Measurements from ENCODE around the gene PDX1. TPM values are rescaled to one million over a fixed set of nuclear protein-coding genes. Genes with fewer than 3 reads are reported as not detected.

PDX1 gene
- total RNA-seq, 1 experiment from 2014 or later, result not detected

DNA sequence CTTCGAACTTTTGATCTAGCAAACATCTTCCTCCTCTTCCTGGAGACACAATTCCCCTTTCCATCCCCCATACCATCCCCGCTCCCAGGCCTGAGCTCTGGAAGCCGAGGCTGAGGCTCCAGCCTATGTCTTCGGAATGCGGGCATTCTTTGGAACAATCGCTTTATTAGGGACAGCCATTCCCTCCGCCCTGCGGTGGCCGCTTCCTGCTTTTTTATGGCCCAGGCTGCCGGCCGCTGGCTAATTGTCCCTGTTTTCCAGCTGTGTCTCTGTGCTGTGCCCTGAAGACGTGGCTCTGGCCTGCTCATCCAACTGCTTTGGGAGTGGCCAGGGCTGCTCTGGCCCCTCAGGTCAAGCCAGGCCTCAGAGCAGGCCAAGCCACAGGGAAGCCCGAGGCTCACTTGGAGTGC lies 51.4 kb downstream of the PDX1 start:
- H3K4me3 Mint-ChIP-seq, result peak overlapping the region; percentile 47
- ChIA-PET POLR2A (no interaction called here), CTCF (interaction anchor here (0.6 to 3.4 kb wide), 10 partner anchors 10 to 609 kb away, joined by 3 to 25 read pairs (median 4); no protein-coding TSS in a partner anchor)
- H3K27me3 Mint-ChIP-seq (ENCODE audit: low read depth), result peaks cover 100% of the 10 kb centered on the region
- peaks cover 2% of the 10 kb centered on the region; the same call in 1 of the 2 replicates for H3K36me3 Mint-ChIP-seq
- H3K9me3 Mint-ChIP-seq, result no peaks in the 10 kb centered on the region
- H3K27ac Mint-ChIP-seq, result no peak overlapping the region
- DNase-seq (ENCODE audit: low spot score), result peak; percentile 77
- H3K4me1 Mint-ChIP-seq, result peaks cover 60% of the 10 kb centered on the region
- peak; percentile 54 for ATAC-seq
- no peak for TF ChIP-seq FOXP1 (CRISPR knock-in tag; IDR thresholded peaks at IDR 0.05; ENCODE audit: borderline replicate concordance)
- no peak for TF ChIP-seq MYBL2 (CRISPR knock-in tag; IDR thresholded peaks at IDR 0.05)
- no peak for TF ChIP-seq ETV6 (CRISPR knock-in tag; IDR thresholded peaks at IDR 0.05)
- no peak for TF ChIP-seq FOXK1 (CRISPR knock-in tag; IDR thresholded peaks at IDR 0.05)
- peak; percentile 60; the same call in 1 of the 2 replicates for TF ChIP-seq TEAD4 (CRISPR knock-in tag; IDR thresholded peaks at IDR 0.05)
- no peak for TF ChIP-seq NFATC4 (CRISPR knock-in tag; IDR thresholded peaks at IDR 0.05)
- peak; percentile 84 for TF ChIP-seq ZNF121 (CRISPR knock-in tag; IDR thresholded peaks at IDR 0.05)
- TF ChIP-seq, protein P1, sequence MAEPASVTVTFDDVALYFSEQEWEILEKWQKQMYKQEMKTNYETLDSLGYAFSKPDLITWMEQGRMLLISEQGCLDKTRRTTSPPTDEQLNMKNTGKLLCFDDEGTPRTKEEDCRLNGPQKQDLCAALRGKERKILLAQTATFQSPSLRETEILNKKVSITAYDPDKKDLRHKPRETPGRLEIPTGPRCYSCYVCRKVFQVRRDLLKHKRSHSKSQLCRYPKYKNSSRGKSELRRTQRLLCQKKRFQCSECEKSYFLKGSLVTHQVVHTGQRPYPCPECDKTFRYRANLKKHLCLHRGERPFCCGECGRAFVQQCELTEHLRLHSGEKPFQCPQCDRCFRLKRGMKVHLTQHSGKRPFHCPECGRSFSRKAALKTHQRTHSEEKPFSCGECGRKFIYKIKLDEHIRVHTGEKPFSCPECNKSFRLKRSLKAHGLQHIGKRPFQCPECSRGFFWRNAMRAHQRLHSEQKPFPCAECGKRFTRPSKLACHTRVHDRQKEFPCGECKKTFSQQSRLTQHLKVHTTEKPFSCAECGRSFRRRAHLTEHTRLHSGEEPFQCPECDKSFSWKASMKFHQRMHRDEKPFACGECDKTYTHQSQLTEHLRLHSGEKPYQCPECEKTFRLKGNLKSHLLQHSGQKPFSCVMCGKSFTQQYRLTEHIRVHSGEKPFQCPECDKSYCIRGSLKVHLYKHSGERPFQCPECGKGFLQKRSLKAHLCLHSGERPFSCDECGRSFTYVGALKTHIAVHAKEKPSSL (CRISPR knock-in tag; conservative IDR thresholded peaks at IDR 0.05), result no peak
- TF ChIP-seq, protein P2, sequence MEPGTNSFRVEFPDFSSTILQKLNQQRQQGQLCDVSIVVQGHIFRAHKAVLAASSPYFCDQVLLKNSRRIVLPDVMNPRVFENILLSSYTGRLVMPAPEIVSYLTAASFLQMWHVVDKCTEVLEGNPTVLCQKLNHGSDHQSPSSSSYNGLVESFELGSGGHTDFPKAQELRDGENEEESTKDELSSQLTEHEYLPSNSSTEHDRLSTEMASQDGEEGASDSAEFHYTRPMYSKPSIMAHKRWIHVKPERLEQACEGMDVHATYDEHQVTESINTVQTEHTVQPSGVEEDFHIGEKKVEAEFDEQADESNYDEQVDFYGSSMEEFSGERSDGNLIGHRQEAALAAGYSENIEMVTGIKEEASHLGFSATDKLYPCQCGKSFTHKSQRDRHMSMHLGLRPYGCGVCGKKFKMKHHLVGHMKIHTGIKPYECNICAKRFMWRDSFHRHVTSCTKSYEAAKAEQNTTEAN (CRISPR knock-in tag; IDR thresholded peaks at IDR 0.05), result no peak
- TF ChIP-seq, protein P3, sequence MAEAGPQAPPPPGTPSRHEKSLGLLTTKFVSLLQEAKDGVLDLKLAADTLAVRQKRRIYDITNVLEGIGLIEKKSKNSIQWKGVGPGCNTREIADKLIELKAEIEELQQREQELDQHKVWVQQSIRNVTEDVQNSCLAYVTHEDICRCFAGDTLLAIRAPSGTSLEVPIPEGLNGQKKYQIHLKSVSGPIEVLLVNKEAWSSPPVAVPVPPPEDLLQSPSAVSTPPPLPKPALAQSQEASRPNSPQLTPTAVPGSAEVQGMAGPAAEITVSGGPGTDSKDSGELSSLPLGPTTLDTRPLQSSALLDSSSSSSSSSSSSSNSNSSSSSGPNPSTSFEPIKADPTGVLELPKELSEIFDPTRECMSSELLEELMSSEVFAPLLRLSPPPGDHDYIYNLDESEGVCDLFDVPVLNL (CRISPR knock-in tag; IDR thresholded peaks at IDR 0.05; ENCODE audit: borderline replicate concordance, low read depth), result no peak
- TF ChIP-seq CREB1 (CRISPR knock-in tag; IDR thresholded peaks at IDR 0.05), result no peak
- no peak for TF ChIP-seq HMGA2 (CRISPR knock-in tag; IDR thresholded peaks at IDR 0.05)
- TF ChIP-seq, protein P4, sequence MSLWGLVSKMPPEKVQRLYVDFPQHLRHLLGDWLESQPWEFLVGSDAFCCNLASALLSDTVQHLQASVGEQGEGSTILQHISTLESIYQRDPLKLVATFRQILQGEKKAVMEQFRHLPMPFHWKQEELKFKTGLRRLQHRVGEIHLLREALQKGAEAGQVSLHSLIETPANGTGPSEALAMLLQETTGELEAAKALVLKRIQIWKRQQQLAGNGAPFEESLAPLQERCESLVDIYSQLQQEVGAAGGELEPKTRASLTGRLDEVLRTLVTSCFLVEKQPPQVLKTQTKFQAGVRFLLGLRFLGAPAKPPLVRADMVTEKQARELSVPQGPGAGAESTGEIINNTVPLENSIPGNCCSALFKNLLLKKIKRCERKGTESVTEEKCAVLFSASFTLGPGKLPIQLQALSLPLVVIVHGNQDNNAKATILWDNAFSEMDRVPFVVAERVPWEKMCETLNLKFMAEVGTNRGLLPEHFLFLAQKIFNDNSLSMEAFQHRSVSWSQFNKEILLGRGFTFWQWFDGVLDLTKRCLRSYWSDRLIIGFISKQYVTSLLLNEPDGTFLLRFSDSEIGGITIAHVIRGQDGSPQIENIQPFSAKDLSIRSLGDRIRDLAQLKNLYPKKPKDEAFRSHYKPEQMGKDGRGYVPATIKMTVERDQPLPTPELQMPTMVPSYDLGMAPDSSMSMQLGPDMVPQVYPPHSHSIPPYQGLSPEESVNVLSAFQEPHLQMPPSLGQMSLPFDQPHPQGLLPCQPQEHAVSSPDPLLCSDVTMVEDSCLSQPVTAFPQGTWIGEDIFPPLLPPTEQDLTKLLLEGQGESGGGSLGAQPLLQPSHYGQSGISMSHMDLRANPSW (CRISPR knock-in tag; conservative IDR thresholded peaks at IDR 0.05; ENCODE audit: low read depth), result no peak
- TF ChIP-seq MXD4 (CRISPR knock-in tag; IDR thresholded peaks at IDR 0.05; ENCODE audit: borderline replicate concordance), result no peak
- TF ChIP-seq, protein P5, sequence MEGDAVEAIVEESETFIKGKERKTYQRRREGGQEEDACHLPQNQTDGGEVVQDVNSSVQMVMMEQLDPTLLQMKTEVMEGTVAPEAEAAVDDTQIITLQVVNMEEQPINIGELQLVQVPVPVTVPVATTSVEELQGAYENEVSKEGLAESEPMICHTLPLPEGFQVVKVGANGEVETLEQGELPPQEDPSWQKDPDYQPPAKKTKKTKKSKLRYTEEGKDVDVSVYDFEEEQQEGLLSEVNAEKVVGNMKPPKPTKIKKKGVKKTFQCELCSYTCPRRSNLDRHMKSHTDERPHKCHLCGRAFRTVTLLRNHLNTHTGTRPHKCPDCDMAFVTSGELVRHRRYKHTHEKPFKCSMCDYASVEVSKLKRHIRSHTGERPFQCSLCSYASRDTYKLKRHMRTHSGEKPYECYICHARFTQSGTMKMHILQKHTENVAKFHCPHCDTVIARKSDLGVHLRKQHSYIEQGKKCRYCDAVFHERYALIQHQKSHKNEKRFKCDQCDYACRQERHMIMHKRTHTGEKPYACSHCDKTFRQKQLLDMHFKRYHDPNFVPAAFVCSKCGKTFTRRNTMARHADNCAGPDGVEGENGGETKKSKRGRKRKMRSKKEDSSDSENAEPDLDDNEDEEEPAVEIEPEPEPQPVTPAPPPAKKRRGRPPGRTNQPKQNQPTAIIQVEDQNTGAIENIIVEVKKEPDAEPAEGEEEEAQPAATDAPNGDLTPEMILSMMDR (IDR thresholded peaks at IDR 0.05), result no peak
- TF ChIP-seq, protein P6, sequence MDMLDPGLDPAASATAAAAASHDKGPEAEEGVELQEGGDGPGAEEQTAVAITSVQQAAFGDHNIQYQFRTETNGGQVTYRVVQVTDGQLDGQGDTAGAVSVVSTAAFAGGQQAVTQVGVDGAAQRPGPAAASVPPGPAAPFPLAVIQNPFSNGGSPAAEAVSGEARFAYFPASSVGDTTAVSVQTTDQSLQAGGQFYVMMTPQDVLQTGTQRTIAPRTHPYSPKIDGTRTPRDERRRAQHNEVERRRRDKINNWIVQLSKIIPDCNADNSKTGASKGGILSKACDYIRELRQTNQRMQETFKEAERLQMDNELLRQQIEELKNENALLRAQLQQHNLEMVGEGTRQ (CRISPR knock-in tag; IDR thresholded peaks at IDR 0.05), result no peak
- TF ChIP-seq ZNF219 (CRISPR knock-in tag; IDR thresholded peaks at IDR 0.05; ENCODE audit: borderline replicate concordance), result 0 out of 2 replicates have a peak, but pooled peaks have one; percentile 42
- no peak for TF ChIP-seq ZNF423 (CRISPR knock-in tag; IDR thresholded peaks at IDR 0.05)
- no peak for TF ChIP-seq ZNF263 (CRISPR knock-in tag; IDR thresholded peaks at IDR 0.05; ENCODE audit: low read depth)
- TF ChIP-seq, protein P7, sequence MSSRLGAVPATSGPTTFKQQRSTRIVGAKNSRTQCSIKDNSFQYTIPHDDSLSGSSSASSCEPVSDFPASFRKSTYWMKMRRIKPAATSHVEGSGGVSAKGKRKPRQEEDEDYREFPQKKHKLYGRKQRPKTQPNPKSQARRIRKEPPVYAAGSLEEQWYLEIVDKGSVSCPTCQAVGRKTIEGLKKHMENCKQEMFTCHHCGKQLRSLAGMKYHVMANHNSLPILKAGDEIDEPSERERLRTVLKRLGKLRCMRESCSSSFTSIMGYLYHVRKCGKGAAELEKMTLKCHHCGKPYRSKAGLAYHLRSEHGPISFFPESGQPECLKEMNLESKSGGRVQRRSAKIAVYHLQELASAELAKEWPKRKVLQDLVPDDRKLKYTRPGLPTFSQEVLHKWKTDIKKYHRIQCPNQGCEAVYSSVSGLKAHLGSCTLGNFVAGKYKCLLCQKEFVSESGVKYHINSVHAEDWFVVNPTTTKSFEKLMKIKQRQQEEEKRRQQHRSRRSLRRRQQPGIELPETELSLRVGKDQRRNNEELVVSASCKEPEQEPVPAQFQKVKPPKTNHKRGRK (CRISPR knock-in tag; IDR thresholded peaks at IDR 0.05; ENCODE audit: borderline replicate concordance), result no peak
- TF ChIP-seq ELF4 (CRISPR knock-in tag; IDR thresholded peaks at IDR 0.05; ENCODE audit: low read depth), result no peak
- TF ChIP-seq, protein P8, sequence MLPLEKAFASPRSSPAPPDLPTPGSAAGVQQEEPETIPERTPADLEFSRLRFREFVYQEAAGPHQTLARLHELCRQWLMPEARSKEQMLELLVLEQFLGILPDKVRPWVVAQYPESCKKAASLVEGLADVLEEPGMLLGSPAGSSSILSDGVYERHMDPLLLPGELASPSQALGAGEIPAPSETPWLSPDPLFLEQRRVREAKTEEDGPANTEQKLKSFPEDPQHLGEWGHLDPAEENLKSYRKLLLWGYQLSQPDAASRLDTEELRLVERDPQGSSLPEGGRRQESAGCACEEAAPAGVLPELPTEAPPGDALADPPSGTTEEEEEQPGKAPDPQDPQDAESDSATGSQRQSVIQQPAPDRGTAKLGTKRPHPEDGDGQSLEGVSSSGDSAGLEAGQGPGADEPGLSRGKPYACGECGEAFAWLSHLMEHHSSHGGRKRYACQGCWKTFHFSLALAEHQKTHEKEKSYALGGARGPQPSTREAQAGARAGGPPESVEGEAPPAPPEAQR (CRISPR knock-in tag; IDR thresholded peaks at IDR 0.05), result no peak
- TF ChIP-seq, protein P9, sequence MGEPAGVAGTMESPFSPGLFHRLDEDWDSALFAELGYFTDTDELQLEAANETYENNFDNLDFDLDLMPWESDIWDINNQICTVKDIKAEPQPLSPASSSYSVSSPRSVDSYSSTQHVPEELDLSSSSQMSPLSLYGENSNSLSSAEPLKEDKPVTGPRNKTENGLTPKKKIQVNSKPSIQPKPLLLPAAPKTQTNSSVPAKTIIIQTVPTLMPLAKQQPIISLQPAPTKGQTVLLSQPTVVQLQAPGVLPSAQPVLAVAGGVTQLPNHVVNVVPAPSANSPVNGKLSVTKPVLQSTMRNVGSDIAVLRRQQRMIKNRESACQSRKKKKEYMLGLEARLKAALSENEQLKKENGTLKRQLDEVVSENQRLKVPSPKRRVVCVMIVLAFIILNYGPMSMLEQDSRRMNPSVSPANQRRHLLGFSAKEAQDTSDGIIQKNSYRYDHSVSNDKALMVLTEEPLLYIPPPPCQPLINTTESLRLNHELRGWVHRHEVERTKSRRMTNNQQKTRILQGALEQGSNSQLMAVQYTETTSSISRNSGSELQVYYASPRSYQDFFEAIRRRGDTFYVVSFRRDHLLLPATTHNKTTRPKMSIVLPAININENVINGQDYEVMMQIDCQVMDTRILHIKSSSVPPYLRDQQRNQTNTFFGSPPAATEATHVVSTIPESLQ (CRISPR knock-in tag; IDR thresholded peaks at IDR 0.05), result no peak

All from WTC11 (cell line).